H7 (cell line): ENCODE measurements around the gene MAML2. TPM values are rescaled to one million over a fixed set of nuclear protein-coding genes. Genes with fewer than 3 reads are reported as not detected.

Source experiments
- DNase-seq: peaks from one replicate; pipeline ENCODE4 v3.0.0; 2012
- H3K27me3 ChIP-seq: 2 replicates; pipeline ENCODE4 v1.6.0; 2011; ENCODE audit warnings: mild to moderate bottlenecking, low read length; ENCODE audit not compliant: control insufficient read depth, insufficient read depth
- H3K36me3 ChIP-seq: replicated peaks from 2 replicates; pipeline ENCODE4 v1.5.1; 2011; ENCODE audit warnings: low read length; ENCODE audit not compliant: control insufficient read depth, insufficient read depth
- H3K4me3 ChIP-seq: 2 replicates; pipeline ENCODE4 v1.5.1; 2011; ENCODE audit warnings: low read depth, mild to moderate bottlenecking, control low read depth, low read length, moderate library complexity; ENCODE audit not compliant: insufficient read depth
- total RNA-seq: library from RNA; depleted of rRNA; stranded (reverse); fragments of >200 nt; shearing (Covaris generic); gene quantifications from 2 replicates; pipeline ENCODE4 v1.2.3, GENCODE V29; 2014

Gene MAML2
- total RNA-seq, 1 experiment from 2014 or later, result 3.6 TPM

DNA sequence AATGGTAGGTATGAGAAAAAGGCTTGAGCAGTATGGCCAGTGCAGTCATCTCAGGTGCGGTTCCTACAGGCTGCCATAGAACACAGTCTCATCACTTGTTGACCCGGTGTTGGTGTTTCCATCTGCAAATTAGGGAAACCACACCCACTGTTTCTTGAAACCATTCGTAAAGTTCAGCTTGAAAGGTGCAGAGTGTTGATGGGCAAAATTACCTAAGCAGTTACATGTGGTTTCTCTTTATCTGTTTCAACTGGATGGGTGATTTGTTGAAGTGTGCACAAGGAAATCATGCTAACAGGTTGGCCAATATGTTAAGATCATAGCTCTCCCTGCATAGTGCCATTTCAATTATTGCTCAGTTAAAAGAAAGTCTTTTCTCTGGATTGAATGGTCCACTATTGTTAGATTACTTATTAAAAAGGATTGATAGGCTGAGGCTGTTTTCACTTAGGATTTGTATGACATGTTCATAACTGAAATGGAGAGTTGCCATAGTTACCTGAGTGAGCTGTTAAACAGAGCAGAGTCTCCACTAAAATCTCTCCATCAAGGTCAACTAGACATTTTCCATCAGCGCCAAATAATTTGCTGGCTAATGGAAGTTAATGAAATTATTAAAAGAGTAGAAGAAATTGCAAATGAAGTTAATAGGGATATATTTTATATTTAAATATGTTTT lies 215.9 kb downstream of the MAML2 start:
- Histone ChIP-seq H3K36me3 (no peaks in the 10 kb centered on the region), H3K27me3 (no peaks in the 10 kb centered on the region)
- no peak for DNase-seq

DNA sequence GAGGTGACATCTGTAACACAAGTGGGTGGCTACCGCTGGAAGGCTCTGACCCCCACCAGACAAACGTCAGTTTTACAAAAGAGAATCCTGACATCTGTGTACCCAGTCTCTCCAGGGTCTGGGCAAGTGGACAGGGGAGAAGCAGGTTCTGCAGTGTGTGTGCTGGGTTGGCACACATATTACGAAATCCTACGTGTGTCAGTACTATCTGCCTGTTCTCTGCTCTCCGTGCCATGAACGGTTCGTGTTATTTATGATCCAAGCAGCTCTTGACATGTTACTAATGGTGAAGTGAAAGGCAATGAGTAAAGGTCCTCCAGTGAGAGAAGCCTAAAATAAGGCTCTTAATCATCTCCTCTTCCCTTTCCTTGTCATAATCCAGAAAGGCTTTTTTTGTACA lies 217.6 kb downstream of the MAML2 start:
- Histone ChIP-seq H3K27me3 (no peaks in the 10 kb centered on the region), H3K36me3 (no peaks in the 10 kb centered on the region), H3K4me3 (no peak overlapping the region)
- DNase-seq, result no peak

More for the DNA sequence above, 215.9 kb downstream of the MAML2 start:
- no peak overlapping the region for H3K4me3 ChIP-seq

DNA sequence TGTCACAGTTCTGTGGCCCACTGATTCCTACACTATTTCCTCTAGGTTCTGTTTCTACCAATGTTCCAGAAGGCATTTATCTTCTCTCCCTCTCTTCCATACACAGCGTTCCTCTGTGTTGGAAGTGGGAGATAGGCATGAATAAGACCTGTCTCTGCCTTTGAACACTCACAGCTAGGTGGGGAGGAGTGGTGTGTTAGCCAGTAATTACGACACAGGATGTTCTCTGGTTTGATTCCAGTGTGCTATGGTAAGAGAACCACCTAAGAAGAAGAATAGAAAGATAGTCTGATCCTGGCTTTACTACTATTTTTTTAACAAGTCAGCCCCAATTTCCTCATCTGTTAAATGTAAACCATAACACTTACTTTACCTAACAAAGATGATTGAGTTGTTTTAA lies 218.8 kb downstream of the MAML2 start:
- no peak for DNase-seq
- H3K27me3 ChIP-seq, result no peaks in the 10 kb centered on the region
- H3K36me3 ChIP-seq, result no peaks in the 10 kb centered on the region
- H3K4me3 ChIP-seq, result no peak overlapping the region

DNA sequence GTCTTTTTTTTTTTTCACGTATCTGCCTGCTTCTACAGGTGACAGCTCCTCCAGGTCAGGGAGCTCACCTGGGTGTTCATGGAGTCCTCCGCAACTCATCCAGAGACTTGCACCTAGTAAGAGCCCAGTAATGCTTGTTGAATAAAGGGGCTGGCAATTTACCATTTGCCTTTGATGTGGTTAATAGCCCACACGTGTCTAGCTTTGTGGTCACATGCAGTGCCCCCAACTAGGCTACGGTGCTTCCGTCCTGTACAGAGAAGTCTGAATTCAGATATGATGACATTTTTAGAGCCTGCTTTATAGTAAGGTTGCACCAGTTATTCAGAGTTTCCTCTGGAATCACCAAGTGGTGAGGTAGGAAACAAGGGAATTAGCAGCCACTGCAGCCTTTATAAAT lies 219.7 kb downstream of the MAML2 start:
- no peak for DNase-seq
- Histone ChIP-seq H3K36me3 (no peaks in the 10 kb centered on the region), H3K4me3 (no peak overlapping the region), H3K27me3 (no peaks in the 10 kb centered on the region)

DNA sequence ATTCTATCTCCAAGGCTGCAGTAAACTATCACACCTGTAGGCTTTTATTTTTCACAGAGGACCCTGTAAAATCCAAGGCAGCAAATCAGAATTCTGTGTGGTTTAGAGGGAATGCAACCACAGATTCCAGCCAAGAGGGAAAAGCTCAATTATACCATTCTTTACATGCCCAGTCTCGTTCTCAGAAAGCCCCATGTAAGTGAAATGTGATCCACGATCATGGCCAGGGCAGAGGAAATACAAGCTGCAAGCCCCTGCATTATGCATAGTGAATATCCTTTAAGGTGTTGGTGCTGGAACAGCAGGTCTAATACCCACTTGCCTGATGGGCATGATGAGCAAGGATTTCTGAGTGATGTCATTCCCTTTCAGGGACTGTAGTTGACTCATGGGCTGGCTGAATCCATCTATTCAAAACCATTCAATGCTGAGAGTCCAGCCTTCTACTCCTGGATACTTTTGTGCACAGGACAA lies 220.4 kb downstream of the MAML2 start:
- Histone ChIP-seq H3K36me3 (no peaks in the 10 kb centered on the region), H3K4me3 (no peak overlapping the region)
- DNase-seq, result no peak

DNA sequence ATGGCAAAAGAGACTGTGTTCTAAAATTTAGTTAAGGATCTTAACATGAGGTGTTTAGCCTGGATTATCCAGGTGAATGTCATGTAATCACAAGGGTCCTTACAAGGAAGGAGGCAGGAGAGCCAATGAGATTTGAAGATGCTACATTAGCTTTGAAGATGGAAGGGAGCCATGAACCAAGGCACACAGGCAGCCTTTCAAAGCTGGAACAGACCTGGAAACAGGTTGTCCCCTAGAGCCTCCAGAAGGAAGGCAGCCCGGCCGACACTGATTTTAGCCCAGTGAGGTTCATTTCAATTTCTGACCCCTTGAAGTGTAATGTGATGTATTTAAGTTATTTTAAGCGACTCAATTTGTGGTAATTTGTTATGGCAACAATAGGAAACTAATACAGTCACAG lies 223.8 kb downstream of the MAML2 start:
- H3K36me3 ChIP-seq, result no peaks in the 10 kb centered on the region
- no peak for DNase-seq
- H3K27me3 ChIP-seq, result no peaks in the 10 kb centered on the region

More for the DNA sequence above, 220.4 kb downstream of the MAML2 start:
- no peaks in the 10 kb centered on the region for H3K27me3 ChIP-seq

DNA sequence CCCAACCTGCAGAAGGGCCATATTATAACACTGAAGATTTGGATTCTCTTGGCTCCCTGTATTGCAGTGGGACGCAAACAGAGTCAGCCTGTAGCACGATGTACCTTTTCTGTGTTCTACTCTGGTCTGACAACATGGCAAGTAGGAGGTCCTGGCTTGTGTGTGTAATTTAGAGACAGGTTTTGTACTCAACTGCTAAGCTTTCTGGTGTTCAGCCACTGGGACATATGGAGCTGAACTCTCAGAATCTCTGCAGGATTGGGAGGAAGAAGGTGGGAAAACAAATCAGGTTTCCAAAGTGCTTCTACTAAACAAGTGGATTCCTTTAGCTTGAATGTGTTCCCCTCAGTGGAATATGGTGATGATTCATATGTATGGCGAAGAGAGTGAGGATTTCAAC lies 226.6 kb downstream of the MAML2 start:
- Histone ChIP-seq H3K27me3 (no peaks in the 10 kb centered on the region), H3K4me3 (no peak overlapping the region)
- no peak for DNase-seq

More for the DNA sequence above, 223.8 kb downstream of the MAML2 start:
- H3K4me3 ChIP-seq, result no peak overlapping the region

DNA sequence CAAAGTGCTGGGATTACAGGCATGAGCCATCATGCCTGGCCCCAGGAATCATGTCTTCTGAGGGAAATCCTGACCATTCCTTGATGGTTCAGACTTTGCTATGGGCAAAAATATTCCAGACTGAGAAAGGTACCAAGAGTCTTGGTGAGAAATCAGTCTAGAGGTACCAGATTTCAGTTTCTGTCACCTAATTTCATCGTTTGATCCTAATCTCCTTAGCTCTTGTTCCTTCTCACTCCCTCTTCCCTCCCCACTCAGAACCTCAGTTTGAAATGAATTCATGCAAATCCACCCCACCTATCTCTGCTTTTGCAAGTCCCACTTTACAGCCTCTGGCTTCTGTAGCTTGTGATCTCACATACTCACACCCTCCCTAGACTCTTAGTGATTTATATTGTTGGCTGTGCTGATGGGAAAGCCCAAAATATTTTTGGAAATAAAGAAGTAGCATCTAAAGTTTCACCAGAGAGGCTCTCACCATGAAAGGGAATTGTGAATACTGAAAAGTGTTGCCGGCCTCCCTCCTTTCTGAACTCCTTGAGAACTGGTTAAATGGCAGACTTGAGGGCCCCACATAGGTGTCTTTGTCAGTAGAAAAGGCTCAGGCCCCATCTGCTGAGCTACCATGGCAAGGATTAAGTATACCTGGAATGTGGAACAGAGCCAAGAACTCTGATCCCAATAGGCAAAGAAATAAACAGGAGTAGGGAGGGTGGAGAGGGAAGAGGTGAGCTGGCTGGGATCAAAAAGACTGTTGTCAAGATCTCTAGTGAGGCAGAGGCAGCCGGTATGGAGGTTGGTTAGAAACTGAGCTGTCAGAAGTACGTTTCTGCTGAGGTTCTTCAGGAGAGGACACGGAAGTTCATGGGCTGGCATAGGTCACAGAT lies 228.6 kb downstream of the MAML2 start:
- Histone ChIP-seq H3K36me3 (no peaks in the 10 kb centered on the region), H3K4me3 (no peak overlapping the region), H3K27me3 (no peaks in the 10 kb centered on the region)
- DNase-seq, result no peak

More for the DNA sequence above, 226.6 kb downstream of the MAML2 start:
- no peaks in the 10 kb centered on the region for H3K36me3 ChIP-seq

DNA sequence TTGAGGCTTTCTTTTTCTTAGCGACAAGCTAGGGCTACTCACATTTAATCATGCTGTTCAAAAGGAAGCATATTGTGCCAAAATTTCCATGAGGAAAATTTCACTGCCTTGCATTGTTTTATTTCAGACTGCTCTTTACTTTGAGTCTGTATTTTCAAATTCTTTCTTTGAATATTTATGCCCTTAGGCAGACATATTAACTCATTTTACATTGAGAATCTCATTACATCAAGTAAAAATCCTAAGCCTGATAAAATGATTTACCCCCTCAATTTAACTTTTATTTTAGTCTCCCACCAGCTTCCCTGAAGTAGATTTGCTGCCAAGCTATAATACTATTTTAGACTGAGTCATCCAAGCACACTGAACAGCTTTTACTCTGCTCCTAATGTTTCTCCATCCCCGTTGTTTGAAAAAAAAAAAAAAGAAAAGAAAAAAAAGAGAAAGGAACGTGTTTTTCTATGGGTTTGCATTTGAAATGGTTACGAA lies 229.8 kb downstream of the MAML2 start:
- no peak for DNase-seq
- no peaks in the 10 kb centered on the region for H3K36me3 ChIP-seq
- no peaks in the 10 kb centered on the region for H3K27me3 ChIP-seq
- H3K4me3 ChIP-seq, result no peak overlapping the region

DNA sequence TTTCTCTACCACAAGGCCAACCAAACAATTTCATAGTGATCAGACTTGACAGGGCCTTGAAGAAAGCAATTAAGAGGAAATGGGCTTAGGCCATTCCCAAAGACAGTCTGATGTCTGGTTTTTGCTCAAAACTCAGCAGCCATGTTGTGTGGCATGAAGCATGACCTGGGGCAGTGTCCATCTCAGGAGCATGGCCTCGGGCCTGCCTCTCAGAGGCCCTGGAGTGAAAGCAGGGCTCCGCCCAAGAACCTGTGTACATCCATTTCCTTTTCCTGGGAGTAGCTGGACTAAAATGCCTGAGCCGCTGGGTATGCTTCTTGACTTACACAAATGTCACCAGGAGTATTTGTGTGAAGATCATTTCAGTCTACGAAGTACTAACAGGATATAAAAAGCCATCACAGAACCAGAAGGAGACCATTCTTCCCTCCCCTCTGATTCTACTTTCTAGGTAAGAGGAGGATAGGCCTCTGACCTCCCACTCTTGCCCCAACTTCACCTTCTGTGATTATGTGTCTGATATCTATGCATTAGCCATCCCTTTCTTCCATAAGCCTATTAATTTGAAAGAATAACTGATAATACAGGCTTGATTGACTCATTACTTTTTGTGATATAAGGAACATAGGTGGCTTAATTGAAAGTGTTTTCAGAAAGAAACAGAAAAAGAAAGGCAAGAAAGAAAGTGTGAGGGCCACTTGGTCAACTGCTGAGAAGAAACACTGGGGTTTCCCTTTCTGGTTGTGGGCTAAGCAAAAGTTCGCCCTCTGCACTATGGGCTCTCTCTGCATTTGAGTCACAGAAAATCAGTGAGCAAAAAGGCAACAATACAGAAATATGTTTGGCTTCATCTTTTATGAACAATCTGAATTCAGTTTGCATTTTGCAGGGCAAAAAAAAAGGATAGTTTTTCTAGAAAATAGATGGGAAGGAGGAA lies 230.5 kb downstream of the MAML2 start:
- no peak for DNase-seq
- no peaks in the 10 kb centered on the region for H3K27me3 ChIP-seq
- no peaks in the 10 kb centered on the region for H3K36me3 ChIP-seq
- H3K4me3 ChIP-seq, result no peak overlapping the region

DNA sequence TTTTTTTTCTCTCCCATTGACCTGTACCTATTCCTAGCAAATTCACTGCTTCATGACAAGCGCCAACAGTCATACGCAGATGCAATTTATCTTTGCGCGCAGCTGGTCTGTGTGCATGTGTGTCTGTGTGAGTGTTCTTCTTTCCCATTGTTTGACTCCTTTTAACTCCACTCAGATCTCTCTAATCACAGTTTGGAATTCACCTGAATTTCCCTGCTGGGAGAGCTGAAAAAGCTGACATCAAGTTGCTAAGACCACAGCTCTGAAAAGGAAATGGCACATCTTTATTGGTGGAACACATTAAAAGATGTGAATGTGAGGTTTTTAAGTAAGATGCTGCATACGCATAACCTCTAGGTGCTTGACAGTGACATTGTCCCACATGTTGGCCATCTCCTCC lies 231.7 kb downstream of the MAML2 start:
- Histone ChIP-seq H3K4me3 (no peak overlapping the region), H3K27me3 (no peaks in the 10 kb centered on the region), H3K36me3 (no peaks in the 10 kb centered on the region)
- DNase-seq, result no peak

DNA sequence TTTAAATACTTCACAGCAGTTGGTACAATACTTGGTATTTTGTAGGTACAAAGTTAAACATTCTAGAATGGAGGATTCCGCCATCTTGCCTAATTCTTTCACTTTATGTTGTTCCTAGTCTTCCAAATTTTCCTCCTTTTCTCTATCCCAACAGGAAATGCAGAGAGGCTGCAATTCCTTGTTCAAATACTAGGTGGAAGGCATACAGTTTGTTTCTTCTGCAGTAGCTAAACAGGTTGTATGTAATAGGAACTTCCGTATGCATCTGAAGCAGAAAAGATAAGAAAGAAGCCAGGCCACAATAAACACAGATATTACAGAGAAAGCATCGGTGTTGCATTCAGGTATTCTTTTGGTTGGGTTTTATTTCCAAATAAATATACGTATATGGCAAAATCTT lies 232.7 kb downstream of the MAML2 start:
- no peak overlapping the region for H3K4me3 ChIP-seq
- H3K27me3 ChIP-seq, result no peaks in the 10 kb centered on the region
- H3K36me3 ChIP-seq, result no peaks in the 10 kb centered on the region
- no peak for DNase-seq

DNA sequence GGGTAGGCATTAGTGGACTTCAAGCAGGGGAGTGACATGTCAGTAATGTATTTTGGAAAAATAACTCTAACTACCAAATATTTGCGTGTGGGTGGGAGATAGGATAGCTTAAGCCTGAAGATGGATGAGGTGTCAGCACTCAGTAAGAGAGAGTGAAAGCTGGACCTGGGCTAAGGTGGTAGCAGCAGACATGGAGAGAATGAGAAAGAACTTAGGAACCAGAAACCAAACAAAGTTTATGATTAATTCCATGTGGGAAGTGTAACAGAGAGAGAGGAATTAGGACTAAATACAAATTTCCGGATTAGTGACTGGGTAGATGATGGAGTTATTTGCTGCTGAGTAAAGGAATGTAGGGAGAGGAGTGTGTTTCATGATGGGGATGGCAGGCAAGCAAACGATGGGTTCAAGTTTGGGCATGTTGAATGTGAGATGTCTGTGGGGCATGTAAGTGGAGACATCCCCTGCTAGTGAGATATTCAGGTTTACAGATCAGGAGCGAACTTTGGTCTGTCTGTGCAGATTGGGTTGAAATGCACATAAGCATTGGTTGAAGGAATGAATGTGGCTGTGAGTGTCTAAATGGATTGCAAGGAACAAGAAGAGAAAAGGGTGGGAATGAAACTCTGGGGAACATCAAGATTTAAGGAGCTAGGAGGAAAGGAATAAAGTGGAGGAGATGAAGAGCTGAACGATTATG lies 233.5 kb downstream of the MAML2 start:
- no peaks in the 10 kb centered on the region for H3K27me3 ChIP-seq
- no peak for DNase-seq
- H3K4me3 ChIP-seq, result no peak overlapping the region

More for the DNA sequence above, 233.5 kb downstream of the MAML2 start:
- no peaks in the 10 kb centered on the region for H3K36me3 ChIP-seq
